OCI-LY7 (cell line): ENCODE results near the gene ESPNL. TPM values are rescaled to one million over a fixed set of nuclear protein-coding genes. Genes with fewer than 3 reads are reported as not detected.

Experiments used
- BruUV-seq: library from RNA; stranded (reverse); fragments of 400-500 nt; replicated peaks from 2 replicates; lab custom pipeline; 2021; lab: Mats Ljungman, UMichigan
- CTCF ChIA-PET: fragments of 300-600 bp; sonication (Branson Sonifier 250); formaldehyde crosslinking; loops from one replicate; lab custom pipeline; 2022; ENCODE audit warnings: antibody characterized with exemption; ENCODE audit not compliant: unreplicated experiment; lab: Charles Lee
- POLR2A ChIA-PET: fragments of 300-600 bp; sonication (Branson Sonifier 250); formaldehyde crosslinking; loops from one replicate; lab custom pipeline; 2022; ENCODE audit warnings: antibody characterized with exemption; lab: Charles Lee
- DNase-seq: peaks from one replicate; pipeline ENCODE4 v3.0.0-alpha.2; 2015; ENCODE audit warnings: low spot score
- H2AFZ ChIP-seq: fragments of 200-600 bp; sonication (generic), shearing (Covaris generic); 2 replicates; pipeline ENCODE4 v1.6.1; 2014; ENCODE audit warnings: mild to moderate bottlenecking, antibody characterized with exemption, low read length, moderate library complexity
- H3K27ac ChIP-seq: fragments of 200-600 bp; sonication (generic); 2 replicates; pipeline ENCODE4 v1.5.1; 2014; ENCODE audit warnings: mixed run types, low read depth, mild to moderate bottlenecking, moderate library complexity, low read length, inconsistent platforms; ENCODE audit not compliant: poor library complexity, severe bottlenecking
- H3K36me3 ChIP-seq: fragments of 200-600 bp; sonication (generic); 2 replicates; pipeline ENCODE4 v1.6.1; 2014; ENCODE audit warnings: mild to moderate bottlenecking, antibody characterized with exemption, low read length, moderate library complexity, mixed read lengths; ENCODE audit not compliant: insufficient read depth
- H3K4me1 ChIP-seq: fragments of 200-600 bp; sonication (generic); 2 replicates; pipeline ENCODE4 v1.5.1; 2014; ENCODE audit warnings: mild to moderate bottlenecking, low read length; ENCODE audit not compliant: insufficient read depth, poor library complexity, severe bottlenecking
- H3K4me2 ChIP-seq: fragments of 200-600 bp; sonication (generic); 2 replicates; pipeline ENCODE4 v1.6.1; 2014; ENCODE audit warnings: mild to moderate bottlenecking, low read length
- H3K4me3 ChIP-seq: fragments of 200-600 bp; sonication (generic); 2 replicates; pipeline ENCODE4 v1.5.1; 2014; ENCODE audit warnings: mild to moderate bottlenecking, low read depth, low read length; ENCODE audit not compliant: poor library complexity, severe bottlenecking
- H3K79me2 ChIP-seq: fragments of 200-600 bp; sonication (generic); 2 replicates; pipeline ENCODE4 v1.6.1; 2016; ENCODE audit warnings: low read depth, mild to moderate bottlenecking, low read length, moderate library complexity, mixed read lengths; ENCODE audit not compliant: insufficient read depth
- H3K9me2 ChIP-seq: fragments of 200-600 bp; sonication (generic); 2 replicates; pipeline ENCODE4 v1.6.1; 2016; ENCODE audit warnings: mild to moderate bottlenecking, low read length, mixed read lengths; ENCODE audit not compliant: insufficient read depth
- H3K9me3 ChIP-seq: fragments of 200-600 bp; sonication (generic); 2 replicates; pipeline ENCODE4 v1.6.1; 2014; ENCODE audit warnings: mild to moderate bottlenecking, mixed run types, low read length, mixed read lengths
- H4K20me1 ChIP-seq: fragments of 200-600 bp; sonication (generic); 2 replicates; pipeline ENCODE4 v1.6.1; 2014; ENCODE audit warnings: mild to moderate bottlenecking, antibody characterized with exemption, low read length, moderate library complexity, mixed read lengths; ENCODE audit not compliant: insufficient read depth
- CTCF ChIP-seq: fragments of 200-600 bp; sonication (generic); conservative IDR thresholded peaks from 2 replicates; pipeline ENCODE4 v1.5.1; 2014; ENCODE audit warnings: mild to moderate bottlenecking, antibody characterized with exemption, low read length, moderate library complexity, mixed read lengths
- EZH2phosphoT487 ChIP-seq: fragments of 200-600 bp; sonication (generic); IDR thresholded peaks from 2 replicates; pipeline ENCODE4 v1.6.1; 2018; ENCODE audit warnings: low read depth, borderline replicate concordance, mild to moderate bottlenecking, mixed run types, antibody characterized with exemption, low read length, moderate library complexity, mixed read lengths
- intact Hi-C: fragments of 100-400 bp; cut with micrococcal nuclease; formaldehyde crosslinking; loops from one replicate; pipeline ENCODE4 v1.10.0; 2022; ENCODE audit not compliant: unreplicated experiment
- total RNA-seq, 2 experiments: library from RNA; depleted of rRNA in 1 of 2; stranded (reverse); fragments of >200 nt in 1 of 2; shearing (Covaris generic) in 1 of 2; gene quantifications; 2 replicates each; pipeline ENCODE4 v1.2.3, GENCODE V29; 2014 to 2022

Gene ESPNL
- total RNA-seq, 2 experiments from 2014 or later = 5.0 to 7.7 TPM

GRCh38 chr2:238137885-238138284 is 37.7 kb downstream of the ESPNL start:
- H3K27ac ChIP-seq = no peak overlapping the region
- no peaks in the 10 kb centered on the region for H3K36me3 ChIP-seq
- intact Hi-C loops = no loop called here
- no TSS peak for BruUV-seq
- no peak overlapping the region for H3K4me2 ChIP-seq
- no peaks in the 10 kb centered on the region for H3K9me3 ChIP-seq
- no peaks in the 10 kb centered on the region for H4K20me1 ChIP-seq
- H2AFZ ChIP-seq = no peak overlapping the region
- ChIA-PET POLR2A (interaction anchor here (0.9 kb wide), 1 partner anchor 29 kb away, joined by 3 read pairs; no protein-coding TSS in a partner anchor), CTCF (interaction anchor here (0.6 kb wide), 1 partner anchor 355 kb away, joined by 6 read pairs; no protein-coding TSS in a partner anchor)
- DNase-seq = no peak
- TF ChIP-seq CTCF (no peak), EZH2phosphoT487 (no peak)
- no peaks in the 10 kb centered on the region for H3K9me2 ChIP-seq
- H3K4me1 ChIP-seq = peaks cover 16% of the 10 kb centered on the region
- no peak overlapping the region for H3K4me3 ChIP-seq
- no peaks in the 10 kb centered on the region for H3K79me2 ChIP-seq

GRCh38 chr2:238138331-238139195 is 38.4 kb downstream of the ESPNL start, which contains the start of gene KLHL30:
KLHL30 (plus strand) TSS chr2:238138668; CDS start chr2:238140755, 2,087 bp downstream.
- H3K79me2 ChIP-seq = no peaks in the 10 kb centered on the region
- BruUV-seq = no TSS peak
- H3K36me3 ChIP-seq = no peaks in the 10 kb centered on the region
- ChIA-PET POLR2A (interaction anchor here (0.6 to 1.4 kb wide), 4 partner anchors 30 to 218 kb away, joined by 3 to 6 read pairs (median 3); no protein-coding TSS in a partner anchor), CTCF (interaction anchor here (0.6 to 1.3 kb wide), 5 partner anchors 9 to 356 kb away, joined by 3 to 6 read pairs (median 4); no protein-coding TSS in a partner anchor)
- DNase-seq = no peak
- peak within 1 kb of the TSS; percentile 22 for H3K4me3 ChIP-seq
- no peaks in the 10 kb centered on the region for H4K20me1 ChIP-seq
- intact Hi-C loops = loop anchor here (1.0 kb wide), 1 partner anchor 31 kb away; no protein-coding TSS in a partner anchor
- H3K4me2 ChIP-seq = peak within 1 kb of the TSS; percentile 51
- peak within 1 kb of the TSS; percentile 48; the same call in 1 of the 2 replicates for H2AFZ ChIP-seq
- H3K9me3 ChIP-seq = no peaks in the 10 kb centered on the region
- H3K4me1 ChIP-seq = peaks cover 16% of the 10 kb centered on the region
- no peak within 1 kb of the TSS for H3K27ac ChIP-seq
- H3K9me2 ChIP-seq = no peaks in the 10 kb centered on the region
- TF ChIP-seq CTCF = no peak
- no peak for TF ChIP-seq EZH2phosphoT487
